NCI-H2227 (cell line): ENCODE measurements around the gene DIPK1A.

Experiments used
- DNase-seq: peaks from one replicate; lab custom pipeline; 2025; ENCODE audit not compliant: unreplicated experiment; lab: John Stamatoyannopoulos, UW

Gene DIPK1A

DNA sequence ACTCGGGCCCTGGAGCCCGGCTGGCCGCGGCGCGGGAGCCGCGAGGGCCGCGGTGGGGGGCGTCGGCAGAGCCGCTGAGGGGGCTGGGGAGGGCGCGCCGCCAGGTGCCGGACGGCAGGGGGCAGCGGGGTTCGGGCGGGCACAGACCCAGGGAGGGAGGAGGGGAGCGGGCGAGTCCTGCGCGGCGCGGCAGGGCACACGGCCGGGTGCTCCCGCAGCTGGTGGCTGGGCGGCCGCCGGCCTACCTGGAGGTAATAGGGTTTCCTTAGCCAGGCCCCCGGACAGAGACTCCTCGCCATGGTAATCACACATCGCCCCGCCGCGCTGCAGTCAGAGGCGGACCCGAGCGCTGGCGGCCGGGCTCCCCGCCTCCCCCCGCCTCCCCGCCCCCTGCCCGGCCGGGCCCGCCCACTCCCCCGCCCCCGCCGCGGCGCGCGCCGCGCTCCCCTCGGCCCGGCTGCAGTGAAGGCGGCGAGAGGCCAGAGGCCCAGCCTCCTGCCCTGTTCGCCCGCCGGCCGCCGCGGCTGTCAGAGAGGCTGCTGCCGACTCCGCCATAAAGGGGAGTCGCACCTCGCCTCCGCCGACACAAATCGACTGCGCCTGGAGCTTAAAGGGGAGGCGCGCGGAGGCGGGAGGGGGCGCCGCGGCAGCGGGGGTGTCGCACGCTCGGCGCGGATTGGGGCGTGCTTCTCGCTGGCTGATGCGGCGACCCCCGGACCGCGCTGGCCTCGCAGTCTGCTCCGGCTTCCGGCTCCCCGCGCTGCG lies at the start of gene DIPK1A:
Gene DIPK1A, minus strand, starts transcription at position 332 of the 765 bp plus-strand sequence. Its CDS starts 33 bp downstream, at position 299.
- DNase-seq, result peak; percentile 88

DNA sequence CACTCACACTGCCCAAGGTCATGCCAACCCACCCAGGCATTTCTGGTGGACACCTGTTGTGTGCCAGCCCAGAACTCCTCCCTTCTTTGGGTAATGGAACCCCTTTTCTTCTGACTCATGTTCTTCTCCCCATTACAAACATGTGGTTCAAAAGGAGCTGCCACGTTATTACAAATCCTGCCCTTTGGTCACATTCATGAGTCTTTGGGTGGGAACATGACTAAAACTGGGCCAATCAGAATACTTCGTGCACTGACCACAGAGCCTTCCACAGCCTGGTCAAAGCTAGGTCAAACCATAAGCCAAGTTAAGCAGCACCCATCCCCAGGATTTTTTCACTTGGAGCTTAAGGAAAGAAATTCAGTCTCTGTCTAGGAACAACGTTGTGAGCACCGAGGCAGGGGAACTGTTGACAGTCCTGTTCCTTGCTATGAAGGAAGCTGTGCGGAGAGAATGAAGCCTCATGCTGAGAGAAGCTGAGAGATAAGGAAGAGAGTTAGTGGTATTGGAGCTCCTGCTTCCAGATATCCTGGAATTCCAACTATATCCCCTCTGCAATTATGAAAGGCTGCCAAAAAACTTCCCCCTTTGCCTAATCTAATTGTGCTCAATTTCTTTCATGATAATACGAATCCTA lies 46.8 kb upstream of the DIPK1A start:
- no peak for DNase-seq

DNA sequence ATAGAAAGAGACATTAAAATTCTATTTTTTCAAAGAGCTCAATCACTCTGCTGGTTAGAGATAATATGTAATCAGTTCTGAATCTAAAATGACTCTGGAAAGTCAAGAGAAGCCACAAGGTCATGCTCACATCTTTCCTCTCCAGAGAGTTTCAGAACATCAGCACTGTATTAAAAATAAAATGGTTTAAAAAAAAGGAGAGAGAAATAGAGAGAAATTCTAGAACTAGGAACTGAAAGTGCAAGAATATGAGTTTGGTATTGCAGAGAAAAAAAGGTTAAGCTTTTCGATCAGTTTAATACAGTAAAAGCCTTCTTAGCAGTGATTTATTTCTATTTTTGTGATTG lies 44.0 kb upstream of the DIPK1A start:
- no peak for DNase-seq

DNA sequence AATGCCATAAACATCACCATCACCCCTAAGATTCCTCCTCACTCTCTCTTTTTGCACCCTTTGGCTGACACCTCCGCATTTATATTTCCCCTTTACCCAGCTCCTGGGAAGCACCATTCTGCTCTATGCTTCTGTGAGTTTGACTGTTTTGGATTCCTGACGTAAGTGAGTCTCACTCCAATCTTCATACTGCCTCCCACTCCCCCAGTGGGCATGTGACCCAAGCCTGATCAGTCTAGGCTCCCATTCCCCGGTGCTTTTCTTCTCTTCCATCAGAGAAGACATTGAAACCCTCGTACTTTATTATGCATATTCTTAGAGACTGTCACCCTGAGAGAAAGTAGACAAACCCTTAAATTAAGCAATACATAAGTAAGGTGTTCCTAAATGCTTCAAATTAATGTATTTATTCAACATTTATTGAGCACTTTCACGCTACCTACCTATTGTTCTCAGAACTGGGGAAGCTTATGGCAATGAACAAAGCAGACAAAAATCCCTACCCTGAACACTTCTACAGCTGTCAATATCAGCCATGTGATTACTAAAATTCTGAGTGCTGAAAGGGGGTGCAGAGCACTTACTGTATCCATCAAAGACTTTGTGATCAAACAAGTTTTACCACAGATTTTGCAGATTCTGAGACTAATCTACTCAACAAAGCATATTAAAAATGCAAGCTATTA lies 43.4 kb upstream of the DIPK1A start:
- DNase-seq, result no peak

DNA sequence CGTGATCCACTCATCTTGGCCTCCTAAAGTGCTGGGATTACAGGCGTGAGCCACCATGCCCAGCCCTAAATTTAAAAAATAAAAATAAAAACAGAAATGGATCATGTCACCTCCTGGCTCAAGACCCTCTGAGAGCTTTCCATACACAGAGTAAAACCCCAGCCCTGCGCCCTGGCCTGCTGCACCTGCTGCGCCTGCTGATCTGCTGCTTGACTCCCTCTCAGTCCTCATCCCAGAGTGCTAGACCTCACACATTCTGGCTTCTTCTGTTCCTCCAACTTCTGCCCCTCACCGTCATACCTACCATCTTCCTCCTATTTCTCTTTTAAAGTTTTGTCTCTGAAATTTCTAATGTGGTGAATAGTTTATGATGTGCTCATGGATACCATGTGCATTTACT lies 42.7 kb upstream of the DIPK1A start:
- no peak for DNase-seq

DNA sequence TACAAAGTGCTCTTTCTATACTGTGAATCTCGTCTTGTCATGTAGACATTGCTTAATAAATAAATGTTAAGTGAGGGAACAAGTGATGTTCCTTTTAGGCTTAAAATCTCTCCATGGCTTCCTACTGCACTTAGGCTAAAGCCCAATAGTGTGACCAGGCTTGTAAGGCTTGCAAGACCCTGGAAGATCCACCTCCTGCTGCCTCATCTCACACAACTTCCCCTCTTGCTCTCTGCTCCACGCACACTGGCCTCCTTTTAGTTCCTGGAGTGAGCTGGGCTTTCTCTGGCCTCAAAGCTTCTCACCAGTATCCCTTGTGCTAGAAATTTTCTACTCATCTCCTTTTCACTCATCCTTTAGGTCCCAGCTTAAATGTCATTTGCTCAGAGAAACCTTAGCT lies 41.5 kb upstream of the DIPK1A start:
- DNase-seq, result no peak

DNA sequence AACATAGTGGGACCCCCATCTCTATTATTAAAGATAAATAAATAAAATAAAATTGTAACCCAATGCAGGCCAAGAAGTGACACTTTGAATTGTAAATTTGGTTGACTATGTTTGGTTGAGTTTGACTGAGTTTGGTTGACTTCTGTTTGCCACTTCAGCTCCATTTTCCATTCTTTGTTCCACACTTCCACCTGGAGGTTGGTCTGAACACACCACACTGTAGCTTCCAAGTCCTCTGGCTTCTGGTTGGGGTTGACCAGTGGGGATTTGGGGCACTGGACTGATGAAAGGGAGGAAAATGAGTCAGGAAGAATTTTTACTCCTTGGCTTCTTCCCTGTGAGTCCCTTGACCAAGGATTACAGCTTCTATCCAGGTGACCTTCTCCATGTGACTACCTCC lies 40.6 kb upstream of the DIPK1A start:
- DNase-seq, result no peak

DNA sequence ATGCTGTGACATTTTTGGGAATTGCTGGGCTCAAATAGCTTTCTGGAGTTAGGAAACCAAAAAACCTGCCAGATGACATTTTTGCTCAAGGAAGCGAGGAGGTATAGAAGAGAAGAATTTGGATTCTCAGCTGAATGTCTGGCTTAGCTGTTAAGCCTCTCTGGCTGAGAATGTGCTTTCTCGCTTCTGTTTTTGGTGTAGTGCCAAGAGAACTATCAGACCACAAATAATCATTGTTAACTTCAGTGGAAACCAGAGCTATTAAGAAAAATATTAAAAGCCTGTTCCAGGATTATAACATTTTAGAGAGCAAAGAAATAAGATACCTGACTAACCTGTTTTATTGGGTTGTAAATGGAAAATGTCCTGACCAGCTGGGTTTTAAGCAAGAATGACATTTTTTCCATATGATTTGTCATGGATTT lies 39.5 kb upstream of the DIPK1A start:
- DNase-seq, result no peak

DNA sequence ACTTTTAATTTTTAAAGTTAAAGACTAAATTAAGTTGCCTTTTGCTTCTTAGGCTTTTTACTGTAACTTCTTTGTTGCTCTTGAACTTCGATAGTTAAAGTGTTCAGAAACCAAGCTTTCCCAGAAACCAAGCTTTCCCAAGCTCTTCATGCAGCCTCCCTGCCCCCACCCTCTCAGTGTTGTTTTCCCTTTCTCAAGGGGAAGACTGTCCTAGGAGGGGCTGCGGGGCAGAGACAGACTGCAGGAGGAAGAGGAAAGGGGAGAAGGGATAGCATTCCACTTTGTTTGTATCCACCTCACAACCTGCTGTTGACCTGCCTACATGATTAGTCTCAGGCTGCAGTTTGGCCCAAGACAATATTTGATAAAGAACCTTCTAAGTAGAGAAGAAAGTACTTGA lies 39.0 kb upstream of the DIPK1A start:
- no peak for DNase-seq

DNA sequence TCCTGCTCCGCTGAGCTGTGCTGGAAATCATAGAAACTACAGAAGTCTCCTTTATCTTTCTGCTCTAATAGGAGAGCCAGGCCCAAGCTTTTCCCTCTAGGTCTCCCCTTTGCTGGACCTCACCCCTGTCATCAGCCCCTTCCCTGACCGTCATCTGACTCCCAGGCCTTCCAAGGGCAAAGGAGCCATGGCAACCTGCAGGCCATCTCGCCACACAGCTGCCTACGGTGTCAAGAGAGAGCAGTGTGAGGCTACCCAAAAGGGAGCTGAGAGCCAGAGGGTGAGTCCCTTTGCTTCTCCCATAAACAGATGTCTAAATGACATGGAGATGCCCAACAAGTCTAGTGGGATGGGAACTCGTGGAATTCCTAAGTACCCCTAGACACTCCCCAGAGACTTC lies 37.6 kb upstream of the DIPK1A start:
- no peak for DNase-seq

DNA sequence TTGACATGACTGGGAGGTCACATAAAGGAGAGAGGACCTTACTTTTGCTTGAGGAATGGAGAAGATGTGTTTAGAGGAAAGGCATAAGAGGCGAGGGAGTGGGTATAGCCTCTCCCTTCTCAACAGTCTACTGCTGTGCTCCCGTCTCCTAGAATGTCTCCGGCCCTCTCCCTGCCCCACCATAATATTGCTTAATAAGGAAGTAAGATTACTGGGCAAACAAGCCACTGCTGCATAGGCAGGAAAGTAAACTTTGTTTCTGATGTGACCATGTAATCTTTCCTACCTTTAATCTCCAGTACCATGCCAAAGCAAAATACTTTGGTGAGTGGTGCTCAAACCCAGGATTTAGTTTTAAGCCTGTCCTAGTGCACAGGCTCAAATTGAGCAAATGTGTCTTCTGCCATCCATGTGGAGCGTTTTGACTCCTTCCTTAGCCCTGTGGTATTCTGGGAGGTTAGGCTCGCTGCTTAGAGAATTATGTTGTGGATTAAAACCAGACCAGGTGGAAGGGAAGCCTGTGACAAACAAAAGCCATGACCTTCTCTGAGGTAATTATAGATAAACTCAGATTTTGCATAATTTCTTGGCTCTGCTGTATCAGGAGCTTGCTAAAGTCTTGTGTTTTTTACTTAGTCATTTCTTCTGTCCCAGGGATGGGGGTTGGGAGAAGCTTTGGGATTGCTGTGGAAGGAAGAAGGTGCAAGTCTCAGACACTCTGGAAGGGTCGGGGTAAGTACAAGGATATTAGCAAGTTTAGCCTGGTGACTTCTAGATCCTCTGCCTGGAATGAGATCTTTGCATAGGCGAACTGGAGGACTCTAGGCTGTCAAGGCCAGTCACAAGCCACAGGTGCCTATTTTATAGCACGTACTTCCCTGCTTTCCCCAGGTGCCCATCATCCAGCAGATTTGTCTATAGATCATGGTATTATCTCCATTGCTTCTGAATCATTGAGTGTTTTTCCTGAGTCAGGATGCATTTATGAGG lies 34.5 kb upstream of the DIPK1A start:
- no peak for DNase-seq

DNA sequence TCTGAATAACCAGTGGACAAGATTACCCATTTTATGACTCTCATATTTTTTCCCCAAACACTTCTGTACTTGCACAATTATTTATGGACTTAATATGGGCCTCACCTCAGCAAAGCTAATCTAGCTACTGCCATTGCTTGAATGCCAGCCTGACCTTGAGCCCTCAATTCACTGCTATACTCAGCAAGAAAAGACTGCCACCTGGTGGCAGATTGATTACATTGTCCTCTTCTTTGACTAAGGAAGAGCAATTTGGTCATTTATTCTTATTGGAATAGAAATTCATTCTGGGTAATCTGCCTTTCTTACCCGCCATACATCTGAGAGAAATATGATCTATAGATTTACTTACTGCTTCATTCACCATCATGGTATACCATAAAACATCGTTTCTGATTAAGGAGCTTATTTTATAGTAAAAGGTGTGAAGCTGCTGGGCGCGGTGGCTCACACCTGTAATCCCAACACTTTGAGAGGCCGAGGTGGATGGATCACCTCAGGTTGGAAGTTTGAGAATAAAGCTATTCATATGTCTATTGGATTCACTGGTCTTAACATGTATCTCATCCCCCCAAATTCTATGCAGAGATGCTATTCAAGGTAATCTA lies 32.9 kb upstream of the DIPK1A start:
- peak; percentile 89 for DNase-seq

DNA sequence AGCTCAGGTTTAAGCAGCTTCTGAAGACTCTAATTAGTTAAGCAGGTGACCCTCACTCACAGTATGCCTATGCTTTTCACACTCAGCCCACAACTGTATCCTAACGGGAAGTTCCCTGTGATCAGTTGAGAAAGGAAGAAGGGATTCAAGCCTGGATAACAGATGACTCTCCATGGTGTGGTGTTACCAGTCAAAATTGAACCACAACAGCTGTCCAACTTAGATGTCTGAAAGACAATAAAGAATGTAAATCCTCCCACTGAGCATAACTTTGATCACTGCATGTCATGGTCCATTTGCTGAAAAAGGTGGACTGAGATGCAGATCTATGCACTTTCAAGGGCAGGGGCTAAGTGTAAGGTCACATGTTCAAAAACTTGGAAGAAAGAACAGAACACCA lies 32.3 kb upstream of the DIPK1A start:
- no peak for DNase-seq

DNA sequence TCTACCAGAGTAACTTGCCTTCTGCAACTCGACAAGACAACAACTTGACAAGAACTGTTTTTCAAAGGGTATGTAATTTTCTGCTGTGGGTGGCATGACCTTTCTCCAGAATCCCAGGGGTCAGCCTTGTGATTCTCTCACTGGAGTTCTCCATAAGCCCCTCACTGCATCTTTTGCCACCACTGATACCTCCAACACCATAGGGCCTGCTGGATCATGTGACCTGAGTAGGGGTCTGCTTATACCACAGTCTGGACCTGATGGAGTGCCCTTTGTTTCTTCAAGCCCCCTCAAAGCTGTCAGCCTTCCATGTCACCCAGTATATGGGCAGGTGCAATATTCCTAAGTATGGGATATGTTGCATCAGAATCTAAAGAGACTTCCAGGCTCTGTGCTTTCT lies 31.6 kb upstream of the DIPK1A start:
- no peak for DNase-seq

DNA sequence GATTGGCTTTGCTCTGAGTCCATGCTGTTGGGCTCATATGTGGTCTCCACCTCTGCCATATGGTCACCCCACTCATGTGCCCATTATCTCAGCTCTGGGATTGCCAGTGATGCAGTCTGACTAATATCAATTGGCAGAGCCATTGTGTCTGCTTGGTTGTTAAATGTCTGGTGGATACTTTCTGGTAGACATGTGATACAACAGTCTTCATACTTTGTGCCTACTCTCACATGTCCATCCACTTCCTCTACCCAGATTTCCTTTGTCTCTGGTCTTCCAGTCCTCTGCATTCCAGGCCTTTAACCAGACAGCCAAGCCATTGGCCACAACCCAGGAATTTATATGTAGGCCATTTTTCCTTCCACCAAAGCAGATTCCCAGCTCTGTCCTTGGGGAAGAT lies 30.8 kb upstream of the DIPK1A start:
- no peak for DNase-seq

DNA sequence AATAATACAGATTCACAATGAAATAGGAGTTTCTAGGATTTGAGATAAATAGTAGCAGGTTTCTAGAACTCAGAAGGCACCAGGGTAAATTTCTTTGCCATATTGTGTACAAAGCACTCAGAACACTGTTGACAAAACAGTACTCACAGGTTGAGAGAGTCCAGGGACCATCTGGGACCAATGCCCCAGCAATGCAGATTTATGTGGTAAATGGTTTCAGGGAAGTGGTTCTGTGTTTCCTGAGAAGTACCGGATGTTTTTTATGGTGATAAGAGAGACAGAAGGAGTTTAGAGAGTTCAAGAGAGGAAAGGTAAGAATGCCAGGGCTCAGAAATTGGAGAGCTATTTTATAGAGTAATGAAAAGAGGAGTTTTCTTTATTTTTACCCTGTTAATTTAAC lies 29.6 kb upstream of the DIPK1A start:
- DNase-seq, result no peak

DNA sequence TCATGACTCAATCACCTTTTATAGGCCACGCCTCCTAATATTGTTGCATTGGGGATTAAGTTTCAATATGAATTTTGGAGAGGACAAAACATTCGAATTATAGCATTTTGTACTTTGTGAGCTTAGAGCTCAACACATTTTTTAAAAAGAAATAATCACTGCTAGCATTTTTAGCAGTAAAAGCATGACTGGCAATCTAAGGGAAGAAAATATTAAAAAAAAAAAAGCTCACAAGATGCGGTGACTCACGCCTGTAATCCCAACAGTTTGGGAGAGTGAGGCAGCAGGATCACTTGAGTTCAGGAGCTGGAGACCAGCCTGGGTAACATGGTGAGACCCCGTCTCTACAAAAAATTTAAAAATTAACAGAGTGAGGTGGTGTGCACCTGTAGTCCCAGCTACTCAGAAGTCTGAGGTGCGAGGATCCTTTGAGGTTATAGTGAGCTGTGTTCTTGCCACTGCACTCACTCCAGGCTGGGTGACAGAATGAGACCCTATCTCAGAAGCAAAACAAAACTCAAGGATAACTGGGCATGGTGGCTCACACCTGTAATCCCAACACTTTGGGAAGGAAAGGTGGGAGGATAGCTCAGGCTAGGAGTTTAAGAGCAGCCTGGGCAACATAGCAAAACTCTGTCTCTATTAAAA lies 28.8 kb upstream of the DIPK1A start:
- no peak for DNase-seq

DNA sequence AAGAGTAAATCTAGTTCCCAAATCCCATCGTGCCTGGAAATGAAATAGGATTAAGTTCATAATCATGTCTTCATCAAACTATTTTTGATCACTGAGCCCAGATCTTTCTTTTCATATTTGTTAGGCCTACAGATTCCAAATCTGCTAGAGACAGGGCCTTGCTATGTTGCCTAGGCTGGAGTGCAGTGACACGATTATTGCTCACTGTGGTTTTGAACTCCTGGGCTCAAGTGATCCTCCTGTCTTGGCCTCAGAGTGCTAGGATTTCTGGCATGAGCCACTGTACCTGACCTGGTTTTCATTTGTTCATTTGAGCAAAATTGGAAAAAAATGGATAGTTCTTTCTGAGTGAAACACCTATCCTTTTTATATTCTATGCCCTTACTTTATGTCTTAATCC lies 28.0 kb upstream of the DIPK1A start:
- no peak for DNase-seq

DNA sequence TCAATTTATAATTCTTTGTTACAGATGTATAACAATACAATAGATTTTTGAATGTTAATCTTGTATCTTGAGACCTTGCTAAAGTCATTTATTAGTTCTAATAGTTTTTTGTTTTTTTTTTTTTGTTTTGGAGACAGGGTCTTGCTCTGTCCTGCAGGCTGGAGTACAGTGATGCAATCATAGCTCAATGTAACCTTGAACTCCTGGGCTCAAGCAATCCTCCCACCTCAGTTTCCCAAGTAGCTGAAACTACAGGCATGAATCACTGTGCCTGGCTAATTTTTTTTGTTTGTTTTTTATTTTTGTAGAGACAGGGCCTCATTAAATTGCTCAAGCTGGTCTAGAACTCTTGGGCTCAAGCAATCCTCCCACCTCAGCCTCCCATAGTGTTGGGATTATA lies 26.2 kb upstream of the DIPK1A start:
- no peak for DNase-seq

DNA sequence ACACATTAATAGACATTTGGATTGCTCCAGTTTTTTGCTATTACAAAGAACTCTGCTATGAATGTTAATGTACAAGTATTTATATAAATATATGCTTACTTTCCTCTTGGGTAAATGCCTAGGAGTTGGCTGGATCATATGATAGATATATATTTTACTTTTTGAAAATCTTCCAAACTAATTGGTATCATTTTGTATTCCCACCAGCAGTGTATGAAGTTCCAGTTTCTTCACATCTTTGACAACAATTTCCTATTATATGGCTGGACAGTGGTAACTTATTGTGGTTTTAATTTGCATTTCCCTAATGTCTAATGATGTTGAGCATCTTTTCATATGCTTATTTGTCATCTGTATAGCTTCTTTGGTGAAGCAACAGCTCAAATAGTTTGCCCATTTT lies 23.8 kb upstream of the DIPK1A start:
- no peak for DNase-seq
